Hepatocyte (in vitro differentiated cells): ENCODE data around the gene ANKRD11. TPM values are rescaled to one million over a fixed set of nuclear protein-coding genes. Genes with fewer than 3 reads are reported as not detected.

Experiments
- DNase-seq: peaks from one replicate; pipeline ENCODE4 v3.0.0-alpha.2; 2016; ENCODE audit warnings: low spot score
- H2AFZ ChIP-seq: fragments of 200-600 bp; sonication (generic); 2 replicates; pipeline ENCODE4 v1.6.0; 2016; ENCODE audit warnings: antibody characterized with exemption, mild to moderate bottlenecking
- H3K27ac ChIP-seq: fragments of 200-600 bp; sonication (generic); 2 replicates; pipeline ENCODE4 v1.5.1; 2016; ENCODE audit warnings: mild to moderate bottlenecking
- H3K27me3 ChIP-seq: fragments of 200-600 bp; sonication (generic); 2 replicates; pipeline ENCODE4 v1.6.1; 2016
- H3K36me3 ChIP-seq: fragments of 200-600 bp; sonication (generic); replicated peaks from 2 replicates; pipeline ENCODE4 v1.5.1; 2016; ENCODE audit warnings: low read depth; ENCODE audit not compliant: insufficient read depth
- H3K4me1 ChIP-seq: fragments of 200-600 bp; sonication (generic); 2 replicates; pipeline ENCODE4 v1.5.1; 2016; ENCODE audit warnings: mild to moderate bottlenecking, moderate library complexity; ENCODE audit not compliant: insufficient read depth
- H3K4me2 ChIP-seq: fragments of 200-600 bp; sonication (generic); 2 replicates; pipeline ENCODE4 v1.6.0; 2016
- H3K4me3 ChIP-seq: fragments of 200-600 bp; sonication (generic); 2 replicates; pipeline ENCODE4 v1.5.1; 2016; ENCODE audit warnings: mild to moderate bottlenecking
- H3K79me2 ChIP-seq: fragments of 200-600 bp; sonication (generic); 2 replicates; pipeline ENCODE4 v1.6.0; 2017; ENCODE audit warnings: mild to moderate bottlenecking
- H3K9me2 ChIP-seq: fragments of 200-600 bp; sonication (generic); replicated peaks from 2 replicates; pipeline ENCODE4 v1.6.0; 2017; ENCODE audit warnings: mild to moderate bottlenecking; ENCODE audit not compliant: insufficient read depth
- H3K9me3 ChIP-seq: fragments of 200-600 bp; sonication (generic); 2 replicates; pipeline ENCODE4 v1.5.1; 2016; ENCODE audit warnings: low read depth, mild to moderate bottlenecking
- H4K20me1 ChIP-seq: fragments of 200-600 bp; sonication (generic); 2 replicates; pipeline ENCODE4 v1.6.0; 2016; ENCODE audit warnings: mild to moderate bottlenecking; ENCODE audit not compliant: insufficient read depth, poor library complexity, severe bottlenecking
- CTCF ChIP-seq: fragments of 200-600 bp; sonication (generic); IDR thresholded peaks from 2 replicates; pipeline ENCODE4 v1.5.1; 2016; ENCODE audit warnings: antibody characterized with exemption, mild to moderate bottlenecking; ENCODE audit not compliant: poor library complexity
- EZH2 ChIP-seq: fragments of 200-600 bp; sonication (generic); IDR thresholded peaks from 2 replicates; pipeline ENCODE4 v1.6.1; 2016; ENCODE audit warnings: antibody characterized with exemption, mild to moderate bottlenecking, borderline replicate concordance
- EZH2phosphoT487 ChIP-seq: fragments of 200-600 bp; sonication (generic); IDR thresholded peaks from one replicate; pipeline ENCODE4 v1.6.1; 2018; ENCODE audit warnings: antibody characterized with exemption, mild to moderate bottlenecking, low read depth, moderate library complexity; ENCODE audit not compliant: unreplicated experiment, severe bottlenecking
- WGBS: methylation state at CpG from one replicate; pipeline ENCODE4 v1.1.6; 2016; ENCODE audit warnings: low lambda C conversion rate; ENCODE audit errors: missing lambda C conversion rate; 5-methylcytosine and 5-hydroxymethylcytosine counted together
- polyA plus RNA-seq: library from polyadenylated mRNA; unstranded; fragments of >200 nt; fragmentation: Nextera tagmentation; extraction: Ambion mirVana; gene quantifications from 2 replicates; pipeline ENCODE4 v1.2.1, GENCODE V29; 2016
- total RNA-seq: library from RNA; depleted of rRNA; stranded (reverse); fragments of >200 nt; gene quantifications from 2 replicates; pipeline ENCODE4 v1.2.3, GENCODE V29; 2014

The ANKRD11 gene
- total and polyA plus RNA-seq, 2 experiments from 2014 or later, result 48.7 to 130 TPM

GRCh38 chr16:89426736-89427530 is 63.4 kb downstream of the ANKRD11 start:
- Histone ChIP-seq H3K4me3 (no peak overlapping the region), H3K4me2 (no peak overlapping the region), H3K79me2 (peaks cover 85% of the 10 kb centered on the region), H3K27ac (no peak overlapping the region), H3K9me3 (no peaks in the 10 kb centered on the region), H3K9me2 (no peaks in the 10 kb centered on the region), H3K4me1 (peaks cover 24% of the 10 kb centered on the region), H3K36me3 (no peaks in the 10 kb centered on the region), H3K27me3 (no peaks in the 10 kb centered on the region), H2AFZ (no peak overlapping the region), H4K20me1 (peaks cover 90% of the 10 kb centered on the region)
- TF ChIP-seq CTCF (no peak), EZH2 (no peak), EZH2phosphoT487 (no peak)
- 88% methylated on average over 10 of the region's 10 CpGs for WGBS
- no peak for DNase-seq

GRCh38 chr16:89425523-89425922 is 64.8 kb downstream of the ANKRD11 start:
- 91% methylated on average over 10 of the region's 10 CpGs for WGBS
- Histone ChIP-seq H3K9me3 (no peaks in the 10 kb centered on the region), H3K79me2 (peaks cover 83% of the 10 kb centered on the region), H3K4me3 (no peak overlapping the region), H3K4me2 (no peak overlapping the region), H3K27me3 (no peaks in the 10 kb centered on the region), H2AFZ (no peak overlapping the region), H3K27ac (no peak overlapping the region), H4K20me1 (peaks cover 85% of the 10 kb centered on the region), H3K9me2 (no peaks in the 10 kb centered on the region), H3K4me1 (peaks cover 11% of the 10 kb centered on the region), H3K36me3 (no peaks in the 10 kb centered on the region)
- no peak for DNase-seq
- TF ChIP-seq CTCF, result no peak
- no peak for TF ChIP-seq EZH2
- no peak for TF ChIP-seq EZH2phosphoT487

GRCh38 chr16:89423681-89424260 is 66.6 kb downstream of the ANKRD11 start:
- DNase-seq, result no peak
- H3K79me2 ChIP-seq, result peaks cover 95% of the 10 kb centered on the region
- WGBS, result 87% methylated on average over 21 of the region's 21 CpGs
- no peak for TF ChIP-seq CTCF
- no peak for TF ChIP-seq EZH2phosphoT487
- no peak for TF ChIP-seq EZH2
- H4K20me1 ChIP-seq, result peaks cover 94% of the 10 kb centered on the region
- no peaks in the 10 kb centered on the region for H3K9me3 ChIP-seq
- H3K36me3 ChIP-seq, result no peaks in the 10 kb centered on the region
- H3K9me2 ChIP-seq, result no peaks in the 10 kb centered on the region
- H3K4me2 ChIP-seq, result peak overlapping the region; percentile 20
- H3K4me1 ChIP-seq, result peaks cover 11% of the 10 kb centered on the region
- no peak overlapping the region for H2AFZ ChIP-seq
- no peak overlapping the region for H3K27ac ChIP-seq
- H3K27me3 ChIP-seq, result no peaks in the 10 kb centered on the region
- no peak overlapping the region for H3K4me3 ChIP-seq
